OCI-LY3 (cell line): ENCODE results near the gene HECTD1.

Experiments used
- CTCF ChIP-seq: fragments of 200-600, 300-600 bp; sonication (generic); IDR thresholded peaks from 2 replicates; pipeline ENCODE4 v1.5.1; 2014; ENCODE audit warnings: antibody characterized with exemption, low read length, low read depth
- EZH2phosphoT487 ChIP-seq: fragments of 200-600 bp; shearing (Covaris generic); IDR thresholded peaks from 2 replicates; pipeline ENCODE4 v1.6.1; 2018; ENCODE audit warnings: antibody characterized with exemption, mixed run types, low read depth

DNA sequence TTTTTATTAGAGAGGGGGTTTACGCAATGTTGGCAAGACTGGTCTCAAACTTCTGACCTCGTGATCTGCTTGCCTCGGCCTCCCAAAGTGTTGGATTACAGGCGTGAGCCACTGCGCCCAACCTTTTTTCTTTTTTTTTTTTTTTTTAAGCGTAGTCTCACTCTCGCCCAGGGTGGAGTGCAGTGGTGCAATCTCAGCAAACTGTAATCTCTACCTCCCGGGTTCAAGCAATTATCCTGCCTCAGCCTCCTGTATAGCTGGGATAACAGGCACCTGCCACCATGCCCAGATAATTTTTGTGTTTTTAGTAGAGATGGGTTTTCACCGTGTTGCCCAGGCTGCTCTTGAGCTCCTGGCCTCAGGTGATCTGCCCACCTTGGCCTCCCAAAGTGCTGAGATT lies 8.8 kb upstream of the HECTD1 start:
- no peak for TF ChIP-seq CTCF
- no peak for TF ChIP-seq EZH2phosphoT487
